Measurements from ENCODE around the gene BCCIP. TPM values are rescaled to one million over a fixed set of nuclear protein-coding genes. Genes with fewer than 3 reads are reported as not detected.

Gene BCCIP
- total RNA-seq, 1 donor from 2014 or later, result 39.8 TPM

GRCh38 chr10:125836746-125837145, 13.4 kb downstream of the BCCIP start:
- TF ChIP-seq CTCF (IDR thresholded peaks at IDR 0.05), result no peak
- DNase-seq (no peak), ATAC-seq (no peak)
- Histone ChIP-seq H3K27ac (no peak overlapping the region), H3K4me3 (no peak overlapping the region), H3K27me3 (ENCODE audit: low read depth) (no peaks in the 10 kb centered on the region), H3K4me1 (no peaks in the 10 kb centered on the region), H3K9me3 (no peaks in the 10 kb centered on the region), H3K36me3 (peaks cover 100% of the 10 kb centered on the region)
- intact Hi-C loops (cut with DNase I), result no loop called here

GRCh38 chr10:125838802-125839575, 15.6 kb downstream of the BCCIP start:
- Histone ChIP-seq H3K9me3 (no peaks in the 10 kb centered on the region), H3K27ac (no peak overlapping the region), H3K4me1 (no peaks in the 10 kb centered on the region), H3K4me3 (no peak overlapping the region), H3K27me3 (ENCODE audit: low read depth) (no peaks in the 10 kb centered on the region), H3K36me3 (peaks cover 86% of the 10 kb centered on the region)
- DNase-seq, result no peak
- no peak for TF ChIP-seq CTCF (IDR thresholded peaks at IDR 0.05)
- intact Hi-C loops (cut with DNase I), result no loop called here
- ATAC-seq, result no peak

- DNase-seq (no peak), ATAC-seq (no peak)
- intact Hi-C loops (cut with DNase I), result no loop called here
- no peak overlapping the region for H3K4me3 ChIP-seq
- TF ChIP-seq CTCF (IDR thresholded peaks at IDR 0.05), result no peak
- no peaks in the 10 kb centered on the region for H3K27me3 ChIP-seq (ENCODE audit: low read depth)
- H3K36me3 ChIP-seq, result peaks cover 78% of the 10 kb centered on the region
- H3K27ac ChIP-seq, result no peak overlapping the region
- no peaks in the 10 kb centered on the region for H3K4me1 ChIP-seq
- H3K9me3 ChIP-seq, result no peaks in the 10 kb centered on the region
These were observed 17.1 kb downstream of the BCCIP start for GRCh38 chr10:125840406-125840805.

GRCh38 chr10:125840955-125841354, 17.6 kb downstream of the BCCIP start:
- no peak for DNase-seq
- no peak for TF ChIP-seq CTCF (IDR thresholded peaks at IDR 0.05)
- peaks cover 77% of the 10 kb centered on the region for H3K36me3 ChIP-seq

GRCh38 chr10:125843603-125844329, 20.4 kb downstream of the BCCIP start:
- intact Hi-C loops (cut with DNase I), result no loop called here
- ATAC-seq (no peak), DNase-seq (no peak)
- no peak overlapping the region for H3K4me3 ChIP-seq
- no peak overlapping the region for H3K27ac ChIP-seq
- TF ChIP-seq CTCF (IDR thresholded peaks at IDR 0.05), result no peak
- H3K27me3 ChIP-seq (ENCODE audit: low read depth), result no peaks in the 10 kb centered on the region
- H3K36me3 ChIP-seq, result peaks cover 72% of the 10 kb centered on the region
- H3K4me1 ChIP-seq, result no peaks in the 10 kb centered on the region
- no peaks in the 10 kb centered on the region for H3K9me3 ChIP-seq

More at GRCh38 chr10:125840955-125841354, 17.6 kb downstream of the BCCIP start:
- no peaks in the 10 kb centered on the region for H3K4me1 ChIP-seq
- no peaks in the 10 kb centered on the region for H3K27me3 ChIP-seq (ENCODE audit: low read depth)
- no peak for ATAC-seq
- H3K27ac ChIP-seq, result no peak overlapping the region
- no peaks in the 10 kb centered on the region for H3K9me3 ChIP-seq
- intact Hi-C loops (cut with DNase I), result no loop called here
- no peak overlapping the region for H3K4me3 ChIP-seq
